ENCODE results near the gene ATP8A2.

DNA sequence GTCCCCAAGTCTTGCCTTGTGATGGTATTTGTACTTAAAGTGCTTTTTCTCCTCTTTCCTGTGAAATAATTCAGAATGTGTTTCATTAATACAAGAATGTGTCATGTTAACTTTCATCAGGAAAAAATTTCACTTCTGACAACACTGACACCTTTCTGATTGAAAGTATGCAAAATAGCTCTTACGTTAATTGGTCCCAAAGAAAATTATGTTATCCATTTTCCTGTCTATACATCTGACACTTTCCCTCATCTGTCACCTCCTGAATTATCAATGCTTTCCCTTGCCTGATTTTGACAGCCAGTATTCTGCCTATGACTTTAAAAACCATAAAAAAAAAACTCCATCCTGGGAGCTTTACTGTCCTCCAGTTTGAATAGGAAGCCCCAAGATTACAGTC lies 336.5 kb downstream of the ATP8A2 start:
- TF ChIP-seq, protein P1, sequence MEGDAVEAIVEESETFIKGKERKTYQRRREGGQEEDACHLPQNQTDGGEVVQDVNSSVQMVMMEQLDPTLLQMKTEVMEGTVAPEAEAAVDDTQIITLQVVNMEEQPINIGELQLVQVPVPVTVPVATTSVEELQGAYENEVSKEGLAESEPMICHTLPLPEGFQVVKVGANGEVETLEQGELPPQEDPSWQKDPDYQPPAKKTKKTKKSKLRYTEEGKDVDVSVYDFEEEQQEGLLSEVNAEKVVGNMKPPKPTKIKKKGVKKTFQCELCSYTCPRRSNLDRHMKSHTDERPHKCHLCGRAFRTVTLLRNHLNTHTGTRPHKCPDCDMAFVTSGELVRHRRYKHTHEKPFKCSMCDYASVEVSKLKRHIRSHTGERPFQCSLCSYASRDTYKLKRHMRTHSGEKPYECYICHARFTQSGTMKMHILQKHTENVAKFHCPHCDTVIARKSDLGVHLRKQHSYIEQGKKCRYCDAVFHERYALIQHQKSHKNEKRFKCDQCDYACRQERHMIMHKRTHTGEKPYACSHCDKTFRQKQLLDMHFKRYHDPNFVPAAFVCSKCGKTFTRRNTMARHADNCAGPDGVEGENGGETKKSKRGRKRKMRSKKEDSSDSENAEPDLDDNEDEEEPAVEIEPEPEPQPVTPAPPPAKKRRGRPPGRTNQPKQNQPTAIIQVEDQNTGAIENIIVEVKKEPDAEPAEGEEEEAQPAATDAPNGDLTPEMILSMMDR (conservative IDR thresholded peaks at IDR 0.05; ENCODE audit: low read length) = no peak
- TF ChIP-seq EZH2phosphoT487 (IDR thresholded peaks at IDR 0.05; ENCODE audit: borderline replicate concordance, low read depth, low read length) = no peak

All from OCI-LY7 (cell line).